8988T (cell line): ENCODE results near the gene MFAP2.
A peak's percentile ranks its signal among the peaks of the same experiment; 100 is the strongest.

ENCODE experiments used
- DNase-seq: peaks from one replicate; pipeline ENCODE4 v3.0.0; 2011

The MFAP2 gene

DNA sequence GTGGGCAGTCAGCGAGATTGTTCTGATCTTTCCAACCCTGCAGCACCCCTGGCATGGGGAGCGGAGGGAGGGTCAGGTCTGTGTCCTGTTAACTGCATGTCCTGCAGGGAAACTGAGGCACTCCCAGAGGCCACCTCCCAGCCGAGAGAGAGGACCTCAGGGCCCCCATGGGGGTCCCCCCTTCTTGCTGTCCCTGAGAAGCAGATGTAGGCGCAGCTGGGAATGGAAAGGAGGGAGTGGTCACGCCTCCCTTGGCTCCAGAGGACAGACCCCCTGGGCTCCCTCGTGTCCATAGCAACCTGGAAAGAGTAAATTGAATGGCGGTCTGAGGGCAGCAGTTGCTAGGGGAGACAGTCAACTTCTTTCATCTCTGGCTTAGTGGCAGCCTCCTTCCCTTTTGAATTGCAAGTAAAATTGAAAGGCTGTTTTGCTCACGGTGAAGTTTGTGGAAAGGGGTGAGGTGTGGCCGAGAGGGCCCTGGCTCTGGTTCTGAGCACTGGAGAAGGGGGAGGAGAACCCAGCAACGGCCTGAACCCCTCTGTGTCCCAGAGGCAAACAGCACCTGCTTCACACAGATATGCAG is 53.8 kb downstream of the MFAP2 start:
- DNase-seq, result no peak

DNA sequence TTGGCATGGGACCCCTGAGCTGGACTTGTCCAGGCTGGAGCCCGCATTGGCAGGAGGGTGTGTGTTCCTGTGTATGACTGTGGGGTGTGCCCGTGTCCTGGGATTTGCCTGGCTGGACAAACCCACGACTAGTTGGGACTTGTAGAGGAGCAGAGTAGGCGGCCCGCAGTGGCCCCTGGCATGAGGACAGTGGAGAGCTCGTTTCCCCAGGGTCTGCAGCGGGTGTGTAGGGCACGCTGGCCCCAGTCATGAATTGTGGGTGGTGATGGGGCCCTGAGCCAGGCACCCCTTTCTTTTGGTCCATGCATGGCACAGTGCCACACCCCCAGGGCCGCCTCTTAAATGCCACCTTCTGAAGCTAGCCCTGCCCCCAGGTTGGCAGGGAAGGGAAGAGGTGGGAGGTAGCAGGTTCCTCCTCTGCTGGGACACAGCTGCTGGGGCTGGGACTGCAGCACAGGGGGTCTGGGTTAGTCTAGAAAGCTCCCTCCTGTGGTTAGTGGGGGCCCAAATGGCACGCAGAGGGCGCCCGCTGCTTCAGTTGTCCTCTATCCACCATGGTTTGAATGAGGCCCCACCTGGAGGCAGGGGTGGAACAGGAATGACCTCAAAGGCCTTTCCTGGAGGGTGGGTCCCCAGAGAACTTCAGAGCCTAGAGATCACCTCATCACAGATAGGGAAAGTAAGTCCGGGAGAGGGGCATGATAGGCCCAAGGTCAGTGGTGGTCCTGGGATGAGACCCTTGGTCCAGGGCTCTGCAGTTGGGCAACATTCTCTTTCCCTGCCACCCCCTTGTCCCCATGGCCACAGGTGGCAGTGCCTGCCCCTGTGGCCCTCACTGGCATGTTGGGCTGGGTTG is 54.6 kb downstream of the MFAP2 start:
- DNase-seq, result no peak

DNA sequence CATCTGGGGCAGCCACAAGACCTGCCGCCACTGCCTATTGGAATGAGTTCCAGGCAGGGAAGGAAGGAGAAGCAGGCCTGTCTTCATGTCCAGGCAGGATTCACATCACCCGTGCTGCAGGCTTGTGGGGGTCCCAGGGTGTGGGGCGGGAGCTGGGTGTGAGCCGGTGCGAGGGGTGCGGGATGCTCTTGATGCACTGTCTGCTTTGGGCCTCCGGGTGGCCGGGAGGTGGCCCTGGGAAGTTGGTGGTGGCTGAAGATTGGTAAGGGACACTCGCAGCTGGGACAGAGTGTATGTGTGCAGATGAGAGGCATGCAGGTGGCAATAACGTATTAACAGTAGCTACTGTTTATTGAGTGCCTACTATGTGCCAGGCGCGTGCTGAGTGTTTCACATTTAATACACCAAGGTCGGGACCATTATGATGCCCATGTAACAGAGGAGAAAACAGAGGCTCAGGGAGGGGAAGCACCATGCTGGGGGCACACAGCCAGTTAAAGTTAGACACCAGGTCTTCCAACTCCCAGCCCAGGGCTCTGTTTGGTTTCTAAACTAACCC is 55.4 kb downstream of the MFAP2 start:
- peak; percentile 56 for DNase-seq
